NCI-H1105 (cell line): ENCODE results near the gene PEF1.

Experiments
- DNase-seq: peaks from one replicate; lab custom pipeline; 2025; lab: John Stamatoyannopoulos, UW

PEF1 gene

GRCh38 chr1:31583995-31584868, 60.4 kb downstream of the PEF1 start:
- DNase-seq = no peak

GRCh38 chr1:31583082-31583994, 61.3 kb downstream of the PEF1 start:
- DNase-seq = no peak

- DNase-seq = no peak
These were observed 62.6 kb downstream of the PEF1 start for GRCh38 chr1:31581821-31582810.

- no peak for DNase-seq
These were observed 63.6 kb downstream of the PEF1 start for GRCh38 chr1:31580891-31581603.

- no peak for DNase-seq
These were observed 64.2 kb downstream of the PEF1 start for GRCh38 chr1:31580513-31580870.
